ENCODE data around the gene IFRD1. TPM values are rescaled to one million over a fixed set of nuclear protein-coding genes. Genes with fewer than 3 reads are reported as not detected.

The IFRD1 gene
- total RNA-seq, 1 donor from 2014 or later, result 76.6 TPM

DNA sequence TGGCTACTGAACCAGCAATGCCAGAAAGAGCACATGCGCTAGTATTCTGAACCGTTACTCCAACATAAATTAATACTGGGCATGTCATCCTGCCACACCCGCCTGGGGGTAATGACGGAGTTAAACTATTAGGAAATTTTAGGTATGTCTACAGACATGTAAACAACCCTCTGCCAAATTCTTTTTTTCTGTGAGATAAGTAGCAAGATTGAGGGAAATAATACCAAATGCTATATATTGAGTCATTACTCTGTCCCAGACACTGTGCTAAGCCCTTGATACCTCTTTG lies 37.9 kb downstream of the IFRD1 start:
- no peak for DNase-seq (ENCODE audit: low spot score, unreplicated experiment)
- H3K4me1 Mint-ChIP-seq (ENCODE audit: low read depth), result peaks cover 2% of the 10 kb centered on the region
- peaks cover 7% of the 10 kb centered on the region for H3K36me3 Mint-ChIP-seq (ENCODE audit: insufficient read depth)
- H3K27ac Mint-ChIP-seq, result no peak overlapping the region
- no peaks in the 10 kb centered on the region for H3K27me3 Mint-ChIP-seq
- no peak overlapping the region for H3K4me3 Mint-ChIP-seq (ENCODE audit: low read depth)
- no peaks in the 10 kb centered on the region for H3K9me3 Mint-ChIP-seq (ENCODE audit: low read depth)
- TF ChIP-seq, protein P1, sequence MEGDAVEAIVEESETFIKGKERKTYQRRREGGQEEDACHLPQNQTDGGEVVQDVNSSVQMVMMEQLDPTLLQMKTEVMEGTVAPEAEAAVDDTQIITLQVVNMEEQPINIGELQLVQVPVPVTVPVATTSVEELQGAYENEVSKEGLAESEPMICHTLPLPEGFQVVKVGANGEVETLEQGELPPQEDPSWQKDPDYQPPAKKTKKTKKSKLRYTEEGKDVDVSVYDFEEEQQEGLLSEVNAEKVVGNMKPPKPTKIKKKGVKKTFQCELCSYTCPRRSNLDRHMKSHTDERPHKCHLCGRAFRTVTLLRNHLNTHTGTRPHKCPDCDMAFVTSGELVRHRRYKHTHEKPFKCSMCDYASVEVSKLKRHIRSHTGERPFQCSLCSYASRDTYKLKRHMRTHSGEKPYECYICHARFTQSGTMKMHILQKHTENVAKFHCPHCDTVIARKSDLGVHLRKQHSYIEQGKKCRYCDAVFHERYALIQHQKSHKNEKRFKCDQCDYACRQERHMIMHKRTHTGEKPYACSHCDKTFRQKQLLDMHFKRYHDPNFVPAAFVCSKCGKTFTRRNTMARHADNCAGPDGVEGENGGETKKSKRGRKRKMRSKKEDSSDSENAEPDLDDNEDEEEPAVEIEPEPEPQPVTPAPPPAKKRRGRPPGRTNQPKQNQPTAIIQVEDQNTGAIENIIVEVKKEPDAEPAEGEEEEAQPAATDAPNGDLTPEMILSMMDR (IDR thresholded peaks at IDR 0.05; ENCODE audit: unreplicated experiment), result no peak

DNA sequence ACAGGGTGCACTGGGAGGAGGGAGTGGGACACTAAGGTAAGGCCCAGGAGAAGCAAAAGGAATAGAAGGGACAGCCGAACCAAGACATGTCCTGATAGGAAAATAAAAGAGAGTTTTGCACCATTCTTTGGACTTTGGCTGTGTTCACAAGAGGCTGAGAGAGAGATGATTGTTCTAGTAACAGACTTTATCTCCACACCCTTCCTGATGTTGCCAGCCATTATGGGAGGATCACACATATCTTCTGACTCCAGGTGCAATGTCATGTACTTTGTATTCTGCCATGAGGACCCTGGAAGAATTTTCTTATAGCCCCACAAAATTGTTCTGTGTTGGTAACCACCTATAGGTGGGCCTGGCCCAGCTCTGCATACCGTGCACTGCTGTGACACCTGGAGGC lies 41.9 kb downstream of the IFRD1 start:
- H3K36me3 Mint-ChIP-seq (ENCODE audit: insufficient read depth), result peaks cover 7% of the 10 kb centered on the region
- peaks cover 8% of the 10 kb centered on the region for H3K27me3 Mint-ChIP-seq
- no peaks in the 10 kb centered on the region for H3K9me3 Mint-ChIP-seq (ENCODE audit: low read depth)
- TF ChIP-seq, protein P1 (IDR thresholded peaks at IDR 0.05; ENCODE audit: unreplicated experiment), result no peak
- no peak overlapping the region for H3K4me3 Mint-ChIP-seq (ENCODE audit: low read depth)
- peaks cover 4% of the 10 kb centered on the region for H3K4me1 Mint-ChIP-seq (ENCODE audit: low read depth)
- H3K27ac Mint-ChIP-seq, result no peak overlapping the region
- no peak for DNase-seq (ENCODE audit: low spot score, unreplicated experiment)

DNA sequence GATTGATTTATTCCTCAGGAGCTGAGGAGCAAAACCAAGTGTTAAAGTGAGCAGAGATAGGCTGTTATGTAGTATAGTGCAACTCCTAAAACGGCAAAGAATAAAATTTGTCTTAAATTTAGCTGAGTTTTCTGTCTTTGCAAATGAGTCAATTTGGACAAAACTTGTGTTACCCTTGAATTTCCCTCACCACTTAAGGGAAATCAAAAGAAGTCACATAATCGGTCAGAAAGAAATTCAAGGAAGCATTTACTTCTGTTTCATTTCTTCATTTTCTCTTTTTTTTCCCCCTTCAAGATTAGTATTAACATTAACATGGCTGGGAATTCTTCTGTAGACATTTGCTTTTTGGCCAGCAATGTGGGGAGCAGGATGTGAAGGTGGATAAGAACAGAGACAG lies 44.4 kb downstream of the IFRD1 start:
- DNase-seq (ENCODE audit: low spot score, unreplicated experiment), result no peak
- Mint-ChIP-seq H3K4me1 (ENCODE audit: low read depth) (peaks cover 4% of the 10 kb centered on the region), H3K27ac (no peak overlapping the region), H3K36me3 (ENCODE audit: insufficient read depth) (peaks cover 4% of the 10 kb centered on the region), H3K9me3 (ENCODE audit: low read depth) (no peaks in the 10 kb centered on the region), H3K27me3 (peaks cover 14% of the 10 kb centered on the region), H3K4me3 (ENCODE audit: low read depth) (no peak overlapping the region)
- TF ChIP-seq, protein P1 (IDR thresholded peaks at IDR 0.05; ENCODE audit: unreplicated experiment), result no peak

DNA sequence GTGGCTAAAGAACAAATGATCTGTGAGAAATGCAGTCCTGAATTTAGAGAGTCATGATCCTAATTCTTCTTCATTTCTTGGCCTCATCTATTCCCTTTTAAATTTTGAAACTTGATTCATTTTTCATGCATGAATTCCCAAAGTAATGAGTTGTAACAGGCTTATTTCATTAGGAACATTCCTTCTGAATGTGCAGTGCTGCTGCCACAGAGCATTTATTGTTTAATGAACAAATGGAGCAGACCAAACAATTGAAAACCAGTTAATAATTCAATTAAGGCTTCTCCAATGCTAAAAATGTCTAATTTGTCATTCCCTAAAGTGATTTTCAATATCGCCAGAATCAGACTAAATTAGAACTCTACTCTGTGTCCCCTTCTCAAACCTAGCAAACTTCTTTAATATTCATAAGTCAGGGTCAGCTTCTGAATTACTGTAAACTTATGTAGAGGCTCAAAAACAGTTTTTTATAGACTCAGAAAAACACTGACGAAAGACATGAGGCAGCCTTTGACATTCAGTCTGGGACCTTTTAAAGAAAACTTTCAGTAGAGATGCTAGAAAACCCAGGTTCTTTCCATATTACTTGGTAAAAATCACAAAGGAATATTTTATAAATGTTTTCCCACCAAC lies 45.0 kb downstream of the IFRD1 start:
- no peak overlapping the region for H3K27ac Mint-ChIP-seq
- H3K27me3 Mint-ChIP-seq, result peaks cover 14% of the 10 kb centered on the region
- H3K4me1 Mint-ChIP-seq (ENCODE audit: low read depth), result peaks cover 4% of the 10 kb centered on the region
- TF ChIP-seq, protein P1 (IDR thresholded peaks at IDR 0.05; ENCODE audit: unreplicated experiment), result no peak
- H3K4me3 Mint-ChIP-seq (ENCODE audit: low read depth), result no peak overlapping the region
- no peak for DNase-seq (ENCODE audit: low spot score, unreplicated experiment)
- H3K36me3 Mint-ChIP-seq (ENCODE audit: insufficient read depth), result no peaks in the 10 kb centered on the region
- H3K9me3 Mint-ChIP-seq (ENCODE audit: low read depth), result no peaks in the 10 kb centered on the region

DNA sequence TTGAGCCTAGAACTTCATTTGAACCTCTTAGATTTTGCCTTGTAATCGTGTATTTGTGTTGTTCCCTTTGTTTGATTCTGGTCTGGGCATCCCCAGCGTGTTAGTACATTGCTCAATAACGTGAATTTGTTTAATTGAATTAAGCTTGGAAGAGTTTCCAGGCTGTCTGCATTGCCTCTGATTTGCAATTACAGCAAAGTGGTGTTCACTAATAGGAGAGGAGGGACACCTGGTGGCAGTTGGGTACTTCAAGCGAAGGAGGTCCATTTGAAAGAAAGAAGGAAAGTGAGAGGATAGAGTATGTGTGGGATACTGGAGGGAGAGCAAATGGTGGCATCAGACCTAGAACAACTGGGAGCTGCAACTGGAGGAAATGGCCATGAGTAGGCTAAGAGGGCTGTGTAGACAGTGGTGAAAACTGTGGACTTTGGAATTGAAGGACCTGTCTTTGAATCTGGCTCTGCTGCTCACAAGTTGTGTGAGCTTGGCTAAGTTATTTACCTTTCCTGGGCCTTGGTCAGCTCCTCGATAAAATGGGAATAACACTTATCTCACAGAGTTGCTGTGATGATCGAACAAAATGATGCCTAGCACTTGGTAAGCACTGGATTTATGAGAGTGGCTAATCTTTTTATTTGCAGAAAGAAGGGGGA lies 45.7 kb downstream of the IFRD1 start:
- no peak overlapping the region for H3K4me3 Mint-ChIP-seq (ENCODE audit: low read depth)
- TF ChIP-seq, protein P1 (IDR thresholded peaks at IDR 0.05; ENCODE audit: unreplicated experiment), result peak; percentile 59
- H3K36me3 Mint-ChIP-seq (ENCODE audit: insufficient read depth), result no peaks in the 10 kb centered on the region
- DNase-seq (ENCODE audit: low spot score, unreplicated experiment), result no peak
- no peaks in the 10 kb centered on the region for H3K9me3 Mint-ChIP-seq (ENCODE audit: low read depth)
- H3K27ac Mint-ChIP-seq, result no peak overlapping the region
- H3K27me3 Mint-ChIP-seq, result peaks cover 14% of the 10 kb centered on the region
- H3K4me1 Mint-ChIP-seq (ENCODE audit: low read depth), result peaks cover 4% of the 10 kb centered on the region

Measured in progenitor cell of endocrine pancreas (in vitro differentiated cells).